K562 (cell line): ENCODE data around the gene DCP1B. TPM values are rescaled to one million over a fixed set of nuclear protein-coding genes. Genes with fewer than 3 reads are reported as not detected.

Experiments used
- BHLHE40 ChIP-seq: IDR thresholded peaks from 2 replicates; pipeline ENCODE4 v1.6.1; 2011; ENCODE audit warnings: low read length, improper control_type of control experiment
- ELF2 ChIP-seq: fragments of 250-450 bp; sonication (Bioruptor Pico); IDR thresholded peaks from 2 replicates; pipeline ENCODE4 v1.5.0; 2021; ENCODE audit warnings: mild to moderate bottlenecking
- FUS ChIP-seq: fragments of 200-400 bp; formaldehyde crosslinking; optimal IDR thresholded peaks from 2 replicates; pipeline ENCODE3; 2017; ENCODE audit warnings: low read depth, low read length
- GATAD2B ChIP-seq: fragments of 450-650 bp; IDR thresholded peaks from 2 replicates; pipeline ENCODE4 v1.6.1; 2017; ENCODE audit warnings: mild to moderate bottlenecking, borderline replicate concordance
- HDAC1 ChIP-seq, 2 experiments: fragments of 450-650 bp; IDR thresholded peaks; 2 replicates each; pipeline ENCODE4 v1.6.1; 2016 to 2017; ENCODE audit warnings: inconsistent platforms in 1 of 2, mild to moderate bottlenecking in 1 of 2, moderate library complexity in 1 of 2
- JUN ChIP-seq, 2 experiments: sonication (generic) in 1 of 2; formaldehyde crosslinking in 1 of 2; IDR thresholded peaks; 2 replicates each; pipeline versions ENCODE4 v1.6.1 to v1.8.0; 2012 to 2022; ENCODE audit warnings: borderline replicate concordance in 2 of 2, mild to moderate bottlenecking in 2 of 2, improper control_type of control experiment in 1 of 2, low read depth in 1 of 2, low read length in 1 of 2, missing genetic modification reagents in 1 of 2
- KAT8 ChIP-seq: fragments of 450-650 bp; IDR thresholded peaks from 2 replicates; pipeline ENCODE4 v1.6.1; 2016; ENCODE audit warnings: low read depth, mild to moderate bottlenecking
- NFATC3 ChIP-seq: fragments of 450-650 bp; IDR thresholded peaks from 2 replicates; pipeline ENCODE4 v1.6.1; 2017; ENCODE audit warnings: mild to moderate bottlenecking
- RBM22 ChIP-seq: fragments of 200-400 bp; formaldehyde crosslinking; IDR thresholded peaks from 2 replicates; pipeline ENCODE4 v1.6.1; 2018; ENCODE audit warnings: low read length, low read depth; ENCODE audit not compliant: poor library complexity, severe bottlenecking
- YY1 ChIP-seq, 3 experiments: IDR thresholded peaks; 2 replicates each; pipeline ENCODE4 v1.6.1; 2011; ENCODE audit warnings: low read length in 2 of 3, mild to moderate bottlenecking in 2 of 3, moderate library complexity in 2 of 3, borderline replicate concordance in 1 of 3, control low read depth in 1 of 3, low read depth in 1 of 3; ENCODE audit not compliant: insufficient read depth in 3 of 3, insufficient replicate concordance in 2 of 3, control insufficient read depth in 1 of 3, insufficient read length in 1 of 3; ENCODE audit errors: extremely low read depth in 1 of 3
- ZNF780A ChIP-seq: fragments of 250-450 bp; sonication (Bioruptor Pico); IDR thresholded peaks from 2 replicates; pipeline ENCODE4 v1.5.0; 2021; ENCODE audit warnings: mild to moderate bottlenecking
- polyA plus RNA-seq, 8 experiments: library from polyadenylated mRNA; depleted of rRNA in 4 of 8; stranded (reverse) in 5 of 8; unstranded in 3 of 8; fragments of >200 nt; fragmentation: Nextera tagmentation in 2 of 8; fragmentation: Illumina TruSeq in 1 of 8; extraction: Ambion mirVana in 2 of 8; extraction: Trizol in 1 of 8; gene quantifications; 2 replicates each; pipeline versions ENCODE4 v1.2.1 to v1.2.3, GENCODE V29; 2011 to 2014; ENCODE audit warnings: inconsistent platforms in 1 of 8, missing spikeins in 1 of 8
- total RNA-seq, 7 experiments: library from RNA; depleted of rRNA in 6 of 7; stranded (reverse); fragments of >200 nt in 6 of 7; fragmentation: Illumina TruSeq in 2 of 7; extraction: Trizol in 2 of 7; gene quantifications; 2 replicates each; pipeline versions ENCODE4 v1.2.1 to v1.2.3, GENCODE V29; 2011 to 2021; ENCODE audit warnings: low replicate concordance in 1 of 7
- TF ChIP-seq, protein P1 (sequence below): sonication (generic); formaldehyde crosslinking; IDR thresholded peaks from 2 replicates; pipeline ENCODE4 v1.8.0; 2022; ENCODE audit warnings: missing genetic modification reagents, mild to moderate bottlenecking, moderate library complexity, borderline replicate concordance
- TF ChIP-seq, protein P2 (sequence below): fragments of 250-450 bp; sonication (Bioruptor Pico); IDR thresholded peaks from 2 replicates; pipeline ENCODE4 v1.4.0; 2020; ENCODE audit warnings: mild to moderate bottlenecking
- TF ChIP-seq, protein P3 (sequence below): sonication (generic); formaldehyde crosslinking; IDR thresholded peaks from 2 replicates; pipeline ENCODE4 v1.8.0; 2023; ENCODE audit warnings: missing genetic modification reagents, mild to moderate bottlenecking, borderline replicate concordance

The DCP1B gene
- total and polyA plus RNA-seq, 9 of the 15 experiments (the other 6 are each of a cell fraction or from before 2014, with no cell fraction given), result 0.83 to 7.3 (median 3.4) TPM

DNA sequence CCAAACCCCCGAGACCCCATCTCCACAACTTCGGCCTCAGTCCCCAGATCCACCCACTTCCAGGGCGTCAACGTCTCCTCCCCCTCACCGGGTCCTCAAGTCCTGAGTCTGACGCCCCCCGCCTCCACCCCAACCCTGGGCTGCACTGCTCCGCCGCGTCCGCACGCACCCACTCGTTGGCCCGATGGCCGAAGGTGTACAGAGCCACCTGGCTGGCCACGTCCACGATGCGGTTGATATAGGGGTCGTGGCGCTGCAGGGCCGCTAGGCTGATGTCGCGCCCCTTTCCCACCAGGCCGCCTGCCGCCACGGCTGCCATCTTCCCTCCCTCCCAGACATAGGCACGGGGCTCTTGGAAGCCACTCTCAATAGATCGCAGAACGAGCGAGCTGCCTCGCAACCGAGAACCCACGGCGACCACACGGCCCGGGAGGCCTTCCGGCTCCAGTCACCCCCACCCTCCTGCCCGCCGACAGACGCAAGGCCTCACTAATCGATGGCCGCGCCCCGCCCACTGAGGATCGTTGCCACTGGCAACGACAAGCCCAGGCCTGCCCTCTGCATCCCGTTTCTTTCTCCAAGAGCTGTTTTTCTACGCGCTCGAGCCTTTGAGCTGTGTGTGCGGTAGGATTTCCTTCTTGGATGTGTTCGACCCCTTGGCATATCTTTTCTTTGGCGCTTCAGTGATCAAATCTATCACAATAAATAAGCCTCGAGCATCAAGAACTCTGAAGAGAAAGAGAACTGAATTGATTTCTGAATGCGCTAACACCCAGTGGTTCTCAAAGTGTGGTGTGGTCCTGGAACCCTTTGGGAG lies at the start of gene DCP1B (continued):
- TF ChIP-seq, protein P1, sequence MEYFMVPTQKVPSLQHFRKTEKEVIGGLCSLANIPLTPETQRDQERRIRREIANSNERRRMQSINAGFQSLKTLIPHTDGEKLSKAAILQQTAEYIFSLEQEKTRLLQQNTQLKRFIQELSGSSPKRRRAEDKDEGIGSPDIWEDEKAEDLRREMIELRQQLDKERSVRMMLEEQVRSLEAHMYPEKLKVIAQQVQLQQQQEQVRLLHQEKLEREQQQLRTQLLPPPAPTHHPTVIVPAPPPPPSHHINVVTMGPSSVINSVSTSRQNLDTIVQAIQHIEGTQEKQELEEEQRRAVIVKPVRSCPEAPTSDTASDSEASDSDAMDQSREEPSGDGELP, result peak; percentile 70; the same call in 1 of the 2 replicates
- TF ChIP-seq ZNF780A (CRISPR knock-in tag) (no peak), FUS (no peak), ELF2 (peak; percentile 73), KAT8 (no peak), HDAC1 (IDR thresholded peaks at IDR 0.05) (peak in 1 of 2 experiments; percentile 52; a peak in 2 of 4 replicates), GATAD2B (no peak), BHLHE40 (peak; percentile 60), JUN (IDR thresholded peaks at IDR 0.05; ENCODE audit: borderline replicate concordance, low read depth, low read length) (0 out of 2 replicates have a peak, but pooled peaks have one; percentile 21), JUN (CRISPR knock-in tag; IDR thresholded peaks at IDR 0.05; ENCODE audit: borderline replicate concordance) (no peak), YY1 (IDR thresholded peaks at IDR 0.05; ENCODE audit: borderline replicate concordance in 1 of 3, control insufficient read depth in 1 of 3, extremely low read depth in 1 of 3, insufficient read depth in 3 of 3, insufficient read length in 1 of 3, insufficient replicate concordance in 2 of 3, low read depth in 1 of 3, low read length in 2 of 3) (peak; percentile 63 to 90 (median 90)), RBM22 (peak; percentile 64), NFATC3 (no peak)
- TF ChIP-seq, protein P2, sequence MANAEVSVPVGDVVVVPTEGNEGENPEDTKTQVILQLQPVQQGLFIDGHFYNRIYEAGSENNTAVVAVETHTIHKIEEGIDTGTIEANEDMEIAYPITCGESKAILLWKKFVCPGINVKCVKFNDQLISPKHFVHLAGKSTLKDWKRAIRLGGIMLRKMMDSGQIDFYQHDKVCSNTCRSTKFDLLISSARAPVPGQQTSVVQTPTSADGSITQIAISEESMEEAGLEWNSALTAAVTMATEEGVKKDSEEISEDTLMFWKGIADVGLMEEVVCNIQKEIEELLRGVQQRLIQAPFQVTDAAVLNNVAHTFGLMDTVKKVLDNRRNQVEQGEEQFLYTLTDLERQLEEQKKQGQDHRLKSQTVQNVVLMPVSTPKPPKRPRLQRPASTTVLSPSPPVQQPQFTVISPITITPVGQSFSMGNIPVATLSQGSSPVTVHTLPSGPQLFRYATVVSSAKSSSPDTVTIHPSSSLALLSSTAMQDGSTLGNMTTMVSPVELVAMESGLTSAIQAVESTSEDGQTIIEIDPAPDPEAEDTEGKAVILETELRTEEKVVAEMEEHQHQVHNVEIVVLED (CRISPR knock-in tag), result peak; percentile 71
- TF ChIP-seq, protein P3, sequence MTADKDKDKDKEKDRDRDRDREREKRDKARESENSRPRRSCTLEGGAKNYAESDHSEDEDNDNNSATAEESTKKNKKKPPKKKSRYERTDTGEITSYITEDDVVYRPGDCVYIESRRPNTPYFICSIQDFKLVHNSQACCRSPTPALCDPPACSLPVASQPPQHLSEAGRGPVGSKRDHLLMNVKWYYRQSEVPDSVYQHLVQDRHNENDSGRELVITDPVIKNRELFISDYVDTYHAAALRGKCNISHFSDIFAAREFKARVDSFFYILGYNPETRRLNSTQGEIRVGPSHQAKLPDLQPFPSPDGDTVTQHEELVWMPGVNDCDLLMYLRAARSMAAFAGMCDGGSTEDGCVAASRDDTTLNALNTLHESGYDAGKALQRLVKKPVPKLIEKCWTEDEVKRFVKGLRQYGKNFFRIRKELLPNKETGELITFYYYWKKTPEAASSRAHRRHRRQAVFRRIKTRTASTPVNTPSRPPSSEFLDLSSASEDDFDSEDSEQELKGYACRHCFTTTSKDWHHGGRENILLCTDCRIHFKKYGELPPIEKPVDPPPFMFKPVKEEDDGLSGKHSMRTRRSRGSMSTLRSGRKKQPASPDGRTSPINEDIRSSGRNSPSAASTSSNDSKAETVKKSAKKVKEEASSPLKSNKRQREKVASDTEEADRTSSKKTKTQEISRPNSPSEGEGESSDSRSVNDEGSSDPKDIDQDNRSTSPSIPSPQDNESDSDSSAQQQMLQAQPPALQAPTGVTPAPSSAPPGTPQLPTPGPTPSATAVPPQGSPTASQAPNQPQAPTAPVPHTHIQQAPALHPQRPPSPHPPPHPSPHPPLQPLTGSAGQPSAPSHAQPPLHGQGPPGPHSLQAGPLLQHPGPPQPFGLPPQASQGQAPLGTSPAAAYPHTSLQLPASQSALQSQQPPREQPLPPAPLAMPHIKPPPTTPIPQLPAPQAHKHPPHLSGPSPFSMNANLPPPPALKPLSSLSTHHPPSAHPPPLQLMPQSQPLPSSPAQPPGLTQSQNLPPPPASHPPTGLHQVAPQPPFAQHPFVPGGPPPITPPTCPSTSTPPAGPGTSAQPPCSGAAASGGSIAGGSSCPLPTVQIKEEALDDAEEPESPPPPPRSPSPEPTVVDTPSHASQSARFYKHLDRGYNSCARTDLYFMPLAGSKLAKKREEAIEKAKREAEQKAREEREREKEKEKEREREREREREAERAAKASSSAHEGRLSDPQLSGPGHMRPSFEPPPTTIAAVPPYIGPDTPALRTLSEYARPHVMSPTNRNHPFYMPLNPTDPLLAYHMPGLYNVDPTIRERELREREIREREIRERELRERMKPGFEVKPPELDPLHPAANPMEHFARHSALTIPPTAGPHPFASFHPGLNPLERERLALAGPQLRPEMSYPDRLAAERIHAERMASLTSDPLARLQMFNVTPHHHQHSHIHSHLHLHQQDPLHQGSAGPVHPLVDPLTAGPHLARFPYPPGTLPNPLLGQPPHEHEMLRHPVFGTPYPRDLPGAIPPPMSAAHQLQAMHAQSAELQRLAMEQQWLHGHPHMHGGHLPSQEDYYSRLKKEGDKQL (CRISPR knock-in tag), result no peak
